Calu3 (cell line): Measurements from ENCODE around the gene ZNF547. TPM values are rescaled to one million over a fixed set of nuclear protein-coding genes. Genes with fewer than 3 reads are reported as not detected.

Source experiments
- BruUV-seq: library from RNA; stranded (reverse); fragments of 400-500 nt; replicated peaks from 2 replicates; lab custom pipeline; 2021; lab: Mats Ljungman, UMichigan
- CTCF ChIA-PET: fragments of 300-600 bp; sonication (Branson Sonifier 250); formaldehyde crosslinking; loops from one replicate; lab custom pipeline; 2022; ENCODE audit warnings: antibody characterized with exemption; lab: Charles Lee
- DNase-seq: peaks from one replicate; pipeline ENCODE4 v3.0.0; 2022
- H3K27ac Mint-ChIP-seq: one replicate; pipeline ENCODE4 v1.8.0; 2022; ENCODE audit warnings: mixed read lengths; ENCODE audit not compliant: unreplicated experiment
- H3K27me3 Mint-ChIP-seq: one replicate; pipeline ENCODE4 v1.8.0; 2022; ENCODE audit warnings: mixed read lengths; ENCODE audit not compliant: unreplicated experiment
- H3K36me3 Mint-ChIP-seq: one replicate; pipeline ENCODE4 v1.8.0; 2022; ENCODE audit warnings: mild to moderate bottlenecking, moderate library complexity, mixed read lengths; ENCODE audit not compliant: insufficient read depth, unreplicated experiment
- H3K4me1 Mint-ChIP-seq: one replicate; pipeline ENCODE4 v1.8.0; 2022; ENCODE audit warnings: mild to moderate bottlenecking, low read depth, mixed read lengths; ENCODE audit not compliant: unreplicated experiment
- H3K4me3 Mint-ChIP-seq: one replicate; pipeline ENCODE4 v1.8.0; 2022; ENCODE audit warnings: mild to moderate bottlenecking, low read depth, moderate library complexity, mixed read lengths; ENCODE audit not compliant: unreplicated experiment
- H3K9me3 Mint-ChIP-seq: one replicate; pipeline ENCODE4 v1.8.0; 2022; ENCODE audit warnings: low read depth, mixed read lengths; ENCODE audit not compliant: unreplicated experiment
- intact Hi-C: fragments of 100-400 bp; cut with micrococcal nuclease; formaldehyde crosslinking; loops from one replicate; pipeline ENCODE4 v1.10.0; 2022; ENCODE audit not compliant: unreplicated experiment
- total RNA-seq: library from RNA; stranded (reverse); gene quantifications from 2 replicates; pipeline ENCODE4 v1.2.3, GENCODE V29; 2022
- TF ChIP-seq, protein P1 (sequence below): fragments of 200-600 bp; IDR thresholded peaks from one replicate; pipeline ENCODE4 v1.8.0; 2022; ENCODE audit warnings: antibody characterized with exemption; ENCODE audit not compliant: unreplicated experiment

The ZNF547 gene
- total RNA-seq, 1 experiment from 2014 or later, result 7.2 TPM

DNA sequence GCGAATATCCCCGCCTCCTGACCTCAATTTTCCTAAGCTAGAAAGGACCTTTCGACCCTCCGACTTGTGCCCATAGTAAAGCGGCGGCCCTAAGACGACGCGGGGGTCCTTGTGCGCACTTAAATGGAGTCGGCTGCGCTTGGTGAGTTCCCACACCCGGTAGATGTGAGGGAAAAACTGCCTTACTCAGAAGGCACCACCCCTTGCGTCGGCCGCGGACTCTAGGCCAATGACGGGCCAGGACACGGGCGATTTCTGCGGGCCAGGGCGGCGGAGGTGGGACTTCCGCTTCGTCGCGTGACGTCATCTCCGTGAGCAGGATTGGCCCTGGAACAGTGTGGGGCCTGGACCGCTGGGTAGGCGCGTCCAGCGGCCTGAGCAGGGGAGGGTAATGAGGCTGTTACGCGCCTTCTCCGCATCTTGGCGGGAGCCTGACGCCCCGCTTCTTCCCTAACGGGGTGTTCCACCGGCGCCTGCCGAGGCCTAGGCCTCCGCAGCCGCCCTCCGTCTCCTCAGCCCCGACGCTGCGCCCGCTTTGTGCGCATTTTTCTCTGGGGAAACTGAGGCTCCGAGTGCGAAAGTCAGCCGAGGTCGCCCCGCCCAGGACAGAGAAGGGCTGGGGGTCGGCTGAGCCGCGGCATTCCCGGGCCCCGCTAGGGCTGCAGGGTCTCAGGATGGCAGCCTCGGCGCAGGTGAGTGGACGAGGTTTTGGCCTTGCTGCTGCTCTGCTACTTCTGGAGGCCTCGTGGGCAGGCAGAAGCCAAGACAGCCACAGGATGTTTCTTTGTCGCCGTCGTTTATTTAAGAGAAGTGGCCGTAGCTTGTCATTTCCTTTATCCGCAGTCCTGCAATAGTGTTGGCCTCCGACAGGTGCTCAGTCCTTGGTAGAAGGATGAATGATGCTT is 42.9 kb upstream of the ZNF547 start, which contains the start of gene ZNF543:
TSS of gene ZNF543 (plus strand) at position 293 of the 905 bp plus-strand sequence. CDS start at position 675, 382 bp downstream.
- DNase-seq, result peak; percentile 97
- TSS peak; percentile 59 for BruUV-seq
- TF ChIP-seq, protein P1, sequence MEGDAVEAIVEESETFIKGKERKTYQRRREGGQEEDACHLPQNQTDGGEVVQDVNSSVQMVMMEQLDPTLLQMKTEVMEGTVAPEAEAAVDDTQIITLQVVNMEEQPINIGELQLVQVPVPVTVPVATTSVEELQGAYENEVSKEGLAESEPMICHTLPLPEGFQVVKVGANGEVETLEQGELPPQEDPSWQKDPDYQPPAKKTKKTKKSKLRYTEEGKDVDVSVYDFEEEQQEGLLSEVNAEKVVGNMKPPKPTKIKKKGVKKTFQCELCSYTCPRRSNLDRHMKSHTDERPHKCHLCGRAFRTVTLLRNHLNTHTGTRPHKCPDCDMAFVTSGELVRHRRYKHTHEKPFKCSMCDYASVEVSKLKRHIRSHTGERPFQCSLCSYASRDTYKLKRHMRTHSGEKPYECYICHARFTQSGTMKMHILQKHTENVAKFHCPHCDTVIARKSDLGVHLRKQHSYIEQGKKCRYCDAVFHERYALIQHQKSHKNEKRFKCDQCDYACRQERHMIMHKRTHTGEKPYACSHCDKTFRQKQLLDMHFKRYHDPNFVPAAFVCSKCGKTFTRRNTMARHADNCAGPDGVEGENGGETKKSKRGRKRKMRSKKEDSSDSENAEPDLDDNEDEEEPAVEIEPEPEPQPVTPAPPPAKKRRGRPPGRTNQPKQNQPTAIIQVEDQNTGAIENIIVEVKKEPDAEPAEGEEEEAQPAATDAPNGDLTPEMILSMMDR, result no peak
- peaks cover 42% of the 10 kb centered on the region for H3K36me3 Mint-ChIP-seq
- intact Hi-C loops, result loop anchor here (5.0 kb wide), 1 partner anchor 42 kb away; the partner anchor contains the start of genes TRAPPC2B and ZNF547
- H3K27me3 Mint-ChIP-seq, result peaks cover 18% of the 10 kb centered on the region
- H3K9me3 Mint-ChIP-seq, result peaks cover 11% of the 10 kb centered on the region
- CTCF ChIA-PET, result interaction anchor here (0.7 kb wide), 1 partner anchor 32 kb away, joined by 3 read pairs; no protein-coding TSS in a partner anchor
- H3K4me1 Mint-ChIP-seq, result peaks cover 24% of the 10 kb centered on the region
- peak within 1 kb of the TSS; percentile 70 for H3K27ac Mint-ChIP-seq
- H3K4me3 Mint-ChIP-seq, result peak within 1 kb of the TSS; percentile 74

GRCh38 chr19:57321116-57321515 is 42.2 kb upstream of the ZNF547 start:
- TF ChIP-seq, protein P1, result no peak
- H3K9me3 Mint-ChIP-seq, result peaks cover 8% of the 10 kb centered on the region
- H3K27me3 Mint-ChIP-seq, result peaks cover 11% of the 10 kb centered on the region
- BruUV-seq, result no TSS peak
- peaks cover 24% of the 10 kb centered on the region for H3K4me1 Mint-ChIP-seq
- H3K4me3 Mint-ChIP-seq, result peak overlapping the region; percentile 74
- DNase-seq, result no peak
- intact Hi-C loops, result loop anchor here (5.0 kb wide), 1 partner anchor 41 kb away; the partner anchor contains the start of genes TRAPPC2B and ZNF547
- H3K36me3 Mint-ChIP-seq, result peaks cover 47% of the 10 kb centered on the region
- CTCF ChIA-PET, result no interaction called here
- peak overlapping the region; percentile 70 for H3K27ac Mint-ChIP-seq

DNA sequence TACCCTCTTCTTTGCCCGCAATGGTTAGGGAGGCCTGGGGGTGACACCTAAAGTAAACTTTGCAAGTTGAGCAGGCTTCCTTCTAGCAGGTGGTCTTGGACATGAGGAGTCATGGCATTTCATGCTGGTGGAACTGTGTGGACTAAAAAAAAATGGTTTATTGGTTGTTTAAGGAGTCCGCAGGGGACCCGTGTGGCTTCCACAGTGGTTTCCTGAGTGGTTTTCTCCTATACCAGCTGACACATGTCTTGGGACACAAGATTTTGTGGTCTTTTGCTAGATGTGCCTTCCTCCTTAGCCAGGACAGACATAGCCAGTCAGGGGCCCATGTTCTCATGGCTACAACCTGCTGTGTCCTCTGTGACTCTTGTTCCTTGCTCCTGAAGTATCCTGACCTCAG is 41.6 kb upstream of the ZNF547 start:
- intact Hi-C loops, result loop anchor here (5.0 kb wide), 1 partner anchor 41 kb away; the partner anchor contains the start of genes TRAPPC2B and ZNF547
- H3K9me3 Mint-ChIP-seq, result peaks cover 5% of the 10 kb centered on the region
- peaks cover 52% of the 10 kb centered on the region for H3K36me3 Mint-ChIP-seq
- peak overlapping the region; percentile 74 for H3K4me3 Mint-ChIP-seq
- CTCF ChIA-PET, result no interaction called here
- H3K27me3 Mint-ChIP-seq, result peaks cover 4% of the 10 kb centered on the region
- no TSS peak for BruUV-seq
- H3K27ac Mint-ChIP-seq, result no peak overlapping the region
- DNase-seq, result no peak
- H3K4me1 Mint-ChIP-seq, result peaks cover 24% of the 10 kb centered on the region
- TF ChIP-seq, protein P1, result no peak

DNA sequence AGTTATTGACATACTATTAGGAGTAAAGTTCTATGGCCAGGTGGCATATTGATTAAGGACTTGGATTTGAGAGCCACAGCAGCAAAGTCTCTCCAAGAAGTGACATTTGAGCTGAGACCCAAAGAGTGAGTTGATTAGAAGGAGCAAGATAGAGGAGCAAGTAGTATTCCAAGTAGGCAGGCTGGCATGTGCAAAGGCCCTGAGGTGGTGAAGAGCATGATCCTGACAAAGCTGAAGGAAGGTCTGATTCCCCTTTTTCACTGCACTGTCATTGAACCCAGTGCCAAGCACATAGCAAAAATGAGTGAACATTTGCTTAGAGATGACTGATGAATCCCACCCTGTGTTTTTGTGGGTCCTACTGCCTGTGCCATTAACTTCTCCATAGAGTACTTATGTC is 38.4 kb upstream of the ZNF547 start:
- intact Hi-C loops, result loop anchor here (5.0 kb wide), 1 partner anchor 37 kb away; the partner anchor contains the start of genes TRAPPC2B and ZNF547
- TF ChIP-seq, protein P1, result no peak
- no TSS peak for BruUV-seq
- DNase-seq, result no peak
- no peak overlapping the region for H3K4me3 Mint-ChIP-seq
- no peak overlapping the region for H3K27ac Mint-ChIP-seq
- CTCF ChIA-PET, result no interaction called here
- peaks cover 5% of the 10 kb centered on the region for H3K9me3 Mint-ChIP-seq
- peaks cover 20% of the 10 kb centered on the region for H3K4me1 Mint-ChIP-seq
- H3K27me3 Mint-ChIP-seq, result no peaks in the 10 kb centered on the region
- peaks cover 68% of the 10 kb centered on the region for H3K36me3 Mint-ChIP-seq
